IMR-90 (cell line): ENCODE results near the gene CAMK4. TPM values are rescaled to one million over a fixed set of nuclear protein-coding genes. Genes with fewer than 3 reads are reported as not detected.

Experiments used
- ATAC-seq: fragments of 200-7000 bp; cut with Tn5 transposase; 2 replicates; pipeline ENCODE4 v1.9.1; 2020; ENCODE audit warnings: low read depth, mild to moderate bottlenecking, moderate library complexity
- BruUV-seq: library from RNA; stranded (reverse); fragments of 400-500 nt; replicated peaks from 2 replicates; lab custom pipeline; 2021; lab: Mats Ljungman, UMichigan
- CTCF ChIA-PET: fragments of 300-600 bp; formaldehyde crosslinking; extraction: SDS; loops from one replicate; lab custom pipeline; 2021; ENCODE audit warnings: antibody characterized with exemption; lab: Yijun Ruan, JAX
- POLR2A ChIA-PET: fragments of 300-600 bp; sonication (Branson Sonifier 250); formaldehyde crosslinking; loops from one replicate; lab custom pipeline; 2022; ENCODE audit warnings: antibody characterized with exemption; ENCODE audit not compliant: unreplicated experiment; lab: Charles Lee
- DNase-seq: peaks from one replicate; pipeline ENCODE4 v3.0.0; 2013
- H2AFZ ChIP-seq: replicated peaks from 2 replicates; pipeline ENCODE3; 2013; ENCODE audit warnings: low read length, mild to moderate bottlenecking; ENCODE audit not compliant: poor library complexity
- H2AK5ac ChIP-seq: 2 replicates; pipeline ENCODE4 v1.6.1; 2013; ENCODE audit warnings: low read depth, low read length, inconsistent platforms
- H2AK9ac ChIP-seq: replicated peaks from 2 replicates; pipeline ENCODE3; 2013; ENCODE audit warnings: mild to moderate bottlenecking, low read depth, low read length, moderate library complexity; ENCODE audit not compliant: poor library complexity
- H2BK120ac ChIP-seq: 2 replicates; pipeline ENCODE4 v1.6.1; 2013; ENCODE audit warnings: low read depth, low read length, inconsistent platforms
- H2BK15ac ChIP-seq: 3 replicates; pipeline ENCODE4 v1.6.1; 2013; ENCODE audit warnings: low read depth, low read length, inconsistent platforms
- H2BK20ac ChIP-seq: 2 replicates; pipeline ENCODE4 v1.6.1; 2013; ENCODE audit warnings: low read depth, mild to moderate bottlenecking, inconsistent platforms, low read length, moderate library complexity
- H2BK5ac ChIP-seq: 2 replicates; pipeline ENCODE4 v1.6.1; 2013; ENCODE audit warnings: mild to moderate bottlenecking, low read depth, low read length, inconsistent platforms; ENCODE audit not compliant: poor library complexity, severe bottlenecking
- H3K14ac ChIP-seq: replicated peaks from 2 replicates; pipeline ENCODE4 v1.6.1; 2013; ENCODE audit warnings: low read depth, low read length, inconsistent platforms
- H3K18ac ChIP-seq: 2 replicates; pipeline ENCODE4 v1.6.1; 2013; ENCODE audit warnings: low read depth, low read length, control low read depth
- H3K23ac ChIP-seq: 2 replicates; pipeline ENCODE4 v1.6.1; 2013; ENCODE audit warnings: low read depth, low read length, inconsistent platforms
- H3K27ac ChIP-seq: 2 replicates; pipeline ENCODE4 v1.5.1; 2013; ENCODE audit warnings: mild to moderate bottlenecking, control low read depth, low read length; ENCODE audit not compliant: insufficient read depth
- H3K27me3 ChIP-seq: 2 replicates; pipeline ENCODE4 v1.6.1; 2013; ENCODE audit warnings: low read length; ENCODE audit not compliant: control insufficient read depth, insufficient read depth
- H3K36me3 ChIP-seq: 2 replicates; pipeline ENCODE4 v1.6.1; 2013; ENCODE audit warnings: low read length, mixed read lengths; ENCODE audit not compliant: control insufficient read depth, insufficient read depth
- H3K4ac ChIP-seq: 2 replicates; pipeline ENCODE4 v1.6.1; 2013; ENCODE audit warnings: low read depth, low read length, inconsistent platforms
- H3K4me1 ChIP-seq: 2 replicates; pipeline ENCODE4 v1.6.1; 2013; ENCODE audit warnings: low read length, mixed read lengths; ENCODE audit not compliant: control insufficient read depth, insufficient read depth
- H3K4me2 ChIP-seq: 2 replicates; pipeline ENCODE4 v1.6.1; 2013; ENCODE audit warnings: low read depth, mild to moderate bottlenecking, control low read depth, low read length, moderate library complexity
- H3K4me3 ChIP-seq: 2 replicates; pipeline ENCODE4 v1.5.1; 2013; ENCODE audit warnings: low read depth, mild to moderate bottlenecking, control low read depth, low read length, moderate library complexity; ENCODE audit not compliant: insufficient read depth
- H3K56ac ChIP-seq: 2 replicates; pipeline ENCODE4 v1.6.1; 2013; ENCODE audit warnings: low read length, inconsistent platforms; ENCODE audit not compliant: insufficient read depth; ENCODE audit errors: extremely low read depth
- H3K79me1 ChIP-seq, 2 experiments: 2 replicates each; pipeline ENCODE4 v1.6.1; 2013; ENCODE audit warnings: low read length in 2 of 2, inconsistent platforms in 1 of 2, low read depth in 1 of 2
- H3K9ac ChIP-seq: 2 replicates; pipeline ENCODE4 v1.6.1; 2013; ENCODE audit warnings: low read depth, low read length, control low read depth
- H3K9me1 ChIP-seq: 2 replicates; pipeline ENCODE4 v1.6.1; 2013; ENCODE audit warnings: low read length, inconsistent platforms; ENCODE audit not compliant: insufficient read depth
- H3K9me3 ChIP-seq: 2 replicates; pipeline ENCODE4 v1.6.1; 2013; ENCODE audit warnings: low read length; ENCODE audit not compliant: control insufficient read depth, insufficient read depth
- H4K20me1 ChIP-seq: 2 replicates; pipeline ENCODE4 v1.6.1; 2013; ENCODE audit warnings: low read length, inconsistent platforms; ENCODE audit not compliant: insufficient read depth
- H4K5ac ChIP-seq: 2 replicates; pipeline ENCODE4 v1.6.1; 2013; ENCODE audit warnings: mild to moderate bottlenecking, low read depth, low read length, control low read depth
- H4K8ac ChIP-seq, 2 experiments: 2 replicates each; pipeline ENCODE4 v1.6.1; 2013; ENCODE audit warnings: low read depth in 2 of 2, low read length in 2 of 2, control low read depth in 1 of 2, inconsistent platforms in 1 of 2
- H4K91ac ChIP-seq: 2 replicates; pipeline ENCODE4 v1.6.1; 2013; ENCODE audit warnings: low read depth, low read length, inconsistent platforms; ENCODE audit not compliant: insufficient read depth
- CHD1 ChIP-seq: IDR thresholded peaks from 2 replicates; pipeline ENCODE4 v1.6.1; 2012; ENCODE audit warnings: low read depth, low read length, improper control_type of control experiment
- FOS ChIP-seq: fragments of 150-350 bp; IDR thresholded peaks from 2 replicates; pipeline ENCODE4 v1.6.1; 2016; ENCODE audit warnings: low read depth, low read length
- NFE2L2 ChIP-seq: fragments of 150-350 bp; IDR thresholded peaks from 2 replicates; pipeline ENCODE4 v1.6.1; 2016; ENCODE audit warnings: low read depth, mild to moderate bottlenecking, low read length
- POLR2A ChIP-seq: IDR thresholded peaks from 2 replicates; pipeline ENCODE4 v1.6.1; 2012; ENCODE audit warnings: mild to moderate bottlenecking, low read depth, low read length
- RCOR1 ChIP-seq: IDR thresholded peaks from 2 replicates; pipeline ENCODE4 v1.6.1; 2012; ENCODE audit warnings: mild to moderate bottlenecking, low read length, improper control_type of control experiment; ENCODE audit not compliant: insufficient replicate concordance
- RFX5 ChIP-seq: IDR thresholded peaks from 2 replicates; pipeline ENCODE4 v1.8.0; 2012; ENCODE audit warnings: low read depth, mild to moderate bottlenecking, low read length, moderate library complexity
- dilution Hi-C: fragments of 300-500 bp; cut with HindIII; formaldehyde crosslinking; loops from one replicate; pipeline ENCODE4 v1.14.3; 2018; ENCODE audit warnings: low sequenced_read_pairs; ENCODE audit not compliant: unreplicated experiment
- in situ Hi-C: fragments of 300-500 bp; cut with MboI; formaldehyde crosslinking; loops from 3 replicates; pipeline ENCODE4 v1.14.3; 2019; ENCODE audit warnings: low sequenced_read_pairs, inconsistent platforms, mixed read lengths
- intact Hi-C: fragments of 100-400 bp; cut with micrococcal nuclease; formaldehyde crosslinking; loops from 2 replicates; pipeline ENCODE4 v1.10.0; 2022
- polyA plus RNA-seq, 3 experiments: library from polyadenylated mRNA; depleted of rRNA; stranded (reverse); fragments of >200 nt; gene quantifications; 2 replicates each; pipeline ENCODE4 v1.2.3, GENCODE V29; 2012; ENCODE audit warnings: low replicate concordance in 1 of 3
- total RNA-seq: library from RNA; depleted of rRNA; stranded (reverse); fragments of >200 nt; gene quantifications from 2 replicates; pipeline ENCODE4 v1.2.3, GENCODE V29; 2012
- TF ChIP-seq, protein P1 (sequence below): fragments of 150-350 bp; IDR thresholded peaks from 2 replicates; pipeline ENCODE4 v1.6.1; 2016; ENCODE audit warnings: low read depth, mild to moderate bottlenecking, low read length, moderate library complexity, borderline replicate concordance

Gene CAMK4
- total and polyA plus RNA-seq, 2 of the 4 experiments (the other 2 are of a cell fraction) = 3.7 to 4.8 TPM

DNA sequence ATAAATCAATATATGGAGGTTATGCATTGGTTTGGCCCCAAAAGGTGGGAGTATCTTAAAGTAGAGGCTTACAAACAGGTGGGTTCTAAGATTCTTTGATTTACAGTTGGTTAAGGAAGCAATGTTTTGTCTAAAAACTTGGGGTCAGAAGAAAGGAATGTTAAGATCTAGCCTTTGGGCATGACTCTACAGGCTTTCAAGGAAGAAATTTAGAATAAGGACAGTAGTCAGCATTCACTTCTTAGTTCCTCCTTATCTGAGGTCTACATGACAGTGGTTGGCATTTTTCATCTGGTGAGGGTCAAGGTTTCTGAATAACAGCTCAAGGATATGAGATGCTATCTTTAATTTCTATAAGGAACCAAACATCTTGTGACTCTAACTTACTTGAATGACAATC is 122.8 kb downstream of the CAMK4 start:
- Histone ChIP-seq H3K9me1 (no peaks in the 10 kb centered on the region), H3K4me2 (no peak overlapping the region), H4K20me1 (no peaks in the 10 kb centered on the region), H2BK20ac (no peak overlapping the region), H3K79me1 (no peaks in the 10 kb centered on the region), H3K27ac (no peak overlapping the region), H3K4me1 (no peaks in the 10 kb centered on the region), H3K4me3 (no peak overlapping the region), H3K27me3 (no peaks in the 10 kb centered on the region), H2AFZ (no peak overlapping the region), H4K91ac (no peak overlapping the region), H4K8ac (no peak overlapping the region), H3K23ac (no peak overlapping the region), H3K9me3 (no peaks in the 10 kb centered on the region), H3K9ac (no peak overlapping the region), H3K36me3 (no peaks in the 10 kb centered on the region), H2AK5ac (no peak overlapping the region), H2BK15ac (no peak overlapping the region), H3K18ac (no peak overlapping the region), H2BK5ac (no peak overlapping the region), H3K14ac (no peak overlapping the region), H3K4ac (no peak overlapping the region), H3K56ac (no peak overlapping the region), H2BK120ac (no peak overlapping the region), H4K5ac (no peak overlapping the region), H2AK9ac (no peak overlapping the region)
- ChIA-PET CTCF (interaction anchor here (0.5 to 1.7 kb wide), 2 partner anchors 10 to 31 kb away, joined by 3 to 4 read pairs; no protein-coding TSS in a partner anchor), POLR2A (no interaction called here)
- TF ChIP-seq NFE2L2 = no peak
- TF ChIP-seq POLR2A = no peak
- TF ChIP-seq RCOR1 = no peak
- no peak for TF ChIP-seq RFX5
- TF ChIP-seq CHD1 = no peak
- TF ChIP-seq, protein P1, sequence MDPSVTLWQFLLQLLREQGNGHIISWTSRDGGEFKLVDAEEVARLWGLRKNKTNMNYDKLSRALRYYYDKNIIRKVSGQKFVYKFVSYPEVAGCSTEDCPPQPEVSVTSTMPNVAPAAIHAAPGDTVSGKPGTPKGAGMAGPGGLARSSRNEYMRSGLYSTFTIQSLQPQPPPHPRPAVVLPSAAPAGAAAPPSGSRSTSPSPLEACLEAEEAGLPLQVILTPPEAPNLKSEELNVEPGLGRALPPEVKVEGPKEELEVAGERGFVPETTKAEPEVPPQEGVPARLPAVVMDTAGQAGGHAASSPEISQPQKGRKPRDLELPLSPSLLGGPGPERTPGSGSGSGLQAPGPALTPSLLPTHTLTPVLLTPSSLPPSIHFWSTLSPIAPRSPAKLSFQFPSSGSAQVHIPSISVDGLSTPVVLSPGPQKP = no peak
- TF ChIP-seq FOS = no peak
- dilution Hi-C loops (no loop called here), intact Hi-C loops (no loop called here), in situ Hi-C loops (no loop called here)
- ATAC-seq (no peak), DNase-seq (no peak)
- BruUV-seq = no TSS peak
